GM18951 (cell line): ENCODE results near the gene CCL2.
"Not testable (repeated sequence)": the region's sequence is repeated elsewhere in the genome, so short reads cannot be mapped to it uniquely, and the experiment has no call there.

Experiments
- POLR2A ChIP-seq: IDR thresholded peaks from 4 replicates; pipeline ENCODE4 v1.6.1; 2011; ENCODE audit warnings: mild to moderate bottlenecking; ENCODE audit not compliant: insufficient read length, insufficient read depth; ENCODE audit errors: extremely low read depth
- in situ Hi-C: fragments of 300-500 bp; cut with MboI; formaldehyde crosslinking; loops from one replicate; pipeline ENCODE4 v1.12.0; 2022; ENCODE audit warnings: low sequenced_read_pairs, mixed read lengths, inconsistent platforms; ENCODE audit not compliant: unreplicated experiment

The CCL2 gene

GRCh38 chr17:34254651-34255380 is at the start of gene CCL2:
Gene CCL2, plus strand, starts transcription at chr17:34255285. Its CDS starts 65 bp downstream, at chr17:34255350.
- in situ Hi-C loops: no loop called here
- no peak for TF ChIP-seq POLR2A

- in situ Hi-C loops: no loop called here
- TF ChIP-seq POLR2A: no peak
Measured at GRCh38 chr17:34205401-34205800, 49.7 kb upstream of the CCL2 start.

GRCh38 chr17:34206569-34206968 is 48.5 kb upstream of the CCL2 start:
- in situ Hi-C loops: no loop called here
- TF ChIP-seq POLR2A: no peak

- no peak for TF ChIP-seq POLR2A
- in situ Hi-C loops: no loop called here
Measured at GRCh38 chr17:34207572-34207971, 47.5 kb upstream of the CCL2 start.

GRCh38 chr17:34218748-34219147 is 36.3 kb upstream of the CCL2 start:
- in situ Hi-C loops: no loop called here
- no peak for TF ChIP-seq POLR2A

GRCh38 chr17:34219405-34219804 is 35.7 kb upstream of the CCL2 start:
- in situ Hi-C loops: no loop called here
- no peak for TF ChIP-seq POLR2A

- TF ChIP-seq POLR2A: no peak
- in situ Hi-C loops: no loop called here
Measured at GRCh38 chr17:34220045-34220751, 34.9 kb upstream of the CCL2 start.

- in situ Hi-C loops: no loop called here
- no peak for TF ChIP-seq POLR2A
Measured at GRCh38 chr17:34220752-34221395, 34.2 kb upstream of the CCL2 start.

- in situ Hi-C loops: no loop called here
Measured at GRCh38 chr17:34221411-34221810, 33.7 kb upstream of the CCL2 start.

GRCh38 chr17:34222722-34223497 is 32.2 kb upstream of the CCL2 start:
- no peak for TF ChIP-seq POLR2A
- in situ Hi-C loops: no loop called here

More at GRCh38 chr17:34221411-34221810, 33.7 kb upstream of the CCL2 start:
- no peak for TF ChIP-seq POLR2A

GRCh38 chr17:34225046-34225445 is 30.0 kb upstream of the CCL2 start:
- in situ Hi-C loops: no loop called here
- no peak for TF ChIP-seq POLR2A

GRCh38 chr17:34226011-34226743 is 28.9 kb upstream of the CCL2 start:
- TF ChIP-seq POLR2A: no peak
- in situ Hi-C loops: no loop called here

- in situ Hi-C loops: no loop called here
- no peak for TF ChIP-seq POLR2A
Measured at GRCh38 chr17:34226744-34227034, 28.4 kb upstream of the CCL2 start.

GRCh38 chr17:34227293-34227692 is 27.8 kb upstream of the CCL2 start:
- in situ Hi-C loops: not testable (repeated sequence)
